RWPE2 (cell line): ENCODE data around the gene PPP1R14C.
A peak's percentile ranks its signal among the peaks of the same experiment; 100 is the strongest.

ENCODE experiments used
- ATAC-seq: fragments of 200-7000 bp; cut with Tn5 transposase; 3 replicates; pipeline ENCODE4 v1.9.1; 2021; ENCODE audit warnings: low read depth
- DNase-seq: peaks from one replicate; pipeline ENCODE4 v3.0.0-alpha.2; 2020; ENCODE audit warnings: low spot score
- H3K27ac ChIP-seq: fragments of 450-650 bp; 2 replicates; pipeline ENCODE4 v1.5.1; 2017; ENCODE audit warnings: mild to moderate bottlenecking; ENCODE audit not compliant: poor library complexity, severe bottlenecking
- H3K27me3 ChIP-seq: fragments of 250-450 bp; sonication (Bioruptor Pico); 2 replicates; pipeline ENCODE4 v1.5.1; 2021; ENCODE audit warnings: mild to moderate bottlenecking, moderate library complexity; ENCODE audit not compliant: insufficient read depth, poor library complexity, severe bottlenecking
- H3K36me3 ChIP-seq: fragments of 250-450 bp; sonication (Bioruptor Pico); 2 replicates; pipeline ENCODE4 v1.5.1; 2020; ENCODE audit warnings: low read depth, mild to moderate bottlenecking, moderate library complexity
- H3K4me1 ChIP-seq: fragments of 250-450 bp; sonication (Bioruptor Pico); 2 replicates; pipeline ENCODE4 v1.5.1; 2021; ENCODE audit warnings: mild to moderate bottlenecking, moderate library complexity; ENCODE audit not compliant: insufficient read depth, poor library complexity, severe bottlenecking
- H3K4me3 ChIP-seq: fragments of 250-450 bp; sonication (Bioruptor Pico); 2 replicates; pipeline ENCODE4 v1.5.1; 2021; ENCODE audit warnings: mild to moderate bottlenecking, moderate library complexity; ENCODE audit not compliant: severe bottlenecking
- H3K9me3 ChIP-seq: fragments of 250-450 bp; sonication (Bioruptor Pico); 2 replicates; pipeline ENCODE4 v1.5.1; 2021; ENCODE audit warnings: mild to moderate bottlenecking, moderate library complexity; ENCODE audit not compliant: severe bottlenecking
- CTCF ChIP-seq: fragments of 450-650 bp; IDR thresholded peaks from one replicate; pipeline ENCODE4 v1.5.1; 2017; ENCODE audit warnings: mild to moderate bottlenecking, moderate library complexity; ENCODE audit not compliant: poor library complexity, severe bottlenecking

PPP1R14C gene

GRCh38 chr6:150251566-150252186 is 108.8 kb downstream of the PPP1R14C start:
- Histone ChIP-seq H3K9me3 (peaks cover under 1% of the 10 kb centered on the region), H3K4me3 (no peak overlapping the region), H3K4me1 (peaks cover 65% of the 10 kb centered on the region), H3K36me3 (peaks cover 13% of the 10 kb centered on the region), H3K27me3 (no peaks in the 10 kb centered on the region), H3K27ac (peak overlapping the region; percentile 96)
- TF ChIP-seq CTCF, result no peak
- DNase-seq (no peak), ATAC-seq (no peak)

GRCh38 chr6:150252714-150253444 is 110.0 kb downstream of the PPP1R14C start:
- Histone ChIP-seq H3K4me3 (no peak overlapping the region), H3K27me3 (no peaks in the 10 kb centered on the region), H3K27ac (peak overlapping the region; percentile 96), H3K4me1 (peaks cover 77% of the 10 kb centered on the region), H3K36me3 (peaks cover 13% of the 10 kb centered on the region), H3K9me3 (no peaks in the 10 kb centered on the region)
- DNase-seq, result no peak
- ATAC-seq, result peak; percentile 15; the same call in 1 of the 3 replicates
- no peak for TF ChIP-seq CTCF

- no peaks in the 10 kb centered on the region for H3K27me3 ChIP-seq
- DNase-seq, result no peak
- peaks cover 78% of the 10 kb centered on the region for H3K4me1 ChIP-seq
- peaks cover 13% of the 10 kb centered on the region for H3K36me3 ChIP-seq
- peak overlapping the region; percentile 96 for H3K27ac ChIP-seq
- TF ChIP-seq CTCF, result no peak
- no peak for ATAC-seq
- no peak overlapping the region for H3K4me3 ChIP-seq
- H3K9me3 ChIP-seq, result no peaks in the 10 kb centered on the region
These were observed 110.6 kb downstream of the PPP1R14C start for GRCh38 chr6:150253489-150253888.

GRCh38 chr6:150254770-150255169 is 111.9 kb downstream of the PPP1R14C start:
- H3K4me3 ChIP-seq, result no peak overlapping the region
- H3K4me1 ChIP-seq, result peaks cover 78% of the 10 kb centered on the region
- peaks cover 6% of the 10 kb centered on the region for H3K36me3 ChIP-seq
- no peaks in the 10 kb centered on the region for H3K9me3 ChIP-seq
- DNase-seq, result no peak
- no peak for TF ChIP-seq CTCF
- H3K27ac ChIP-seq, result peak overlapping the region; percentile 96
- no peaks in the 10 kb centered on the region for H3K27me3 ChIP-seq
- ATAC-seq, result 0 out of 3 replicates have a peak, but pooled peaks have one; percentile 1

GRCh38 chr6:150255840-150256239 is 113.0 kb downstream of the PPP1R14C start:
- DNase-seq, result peak; percentile 94
- H3K27ac ChIP-seq, result peak overlapping the region; percentile 96
- H3K4me3 ChIP-seq, result no peak overlapping the region
- H3K27me3 ChIP-seq, result no peaks in the 10 kb centered on the region
- peak; percentile 75 for ATAC-seq
- no peaks in the 10 kb centered on the region; the same call in 1 of the 2 replicates for H3K36me3 ChIP-seq
- H3K9me3 ChIP-seq, result no peaks in the 10 kb centered on the region
- TF ChIP-seq CTCF, result no peak
- peaks cover 70% of the 10 kb centered on the region for H3K4me1 ChIP-seq
